Astrocyte of the cerebellum (primary cell): Measurements from ENCODE around the gene ZMYM4.

Experiments
- DNase-seq: peaks from one replicate; pipeline ENCODE4 v3.0.0-alpha.2; 2011; ENCODE audit warnings: low read depth
- H3K4me3 ChIP-seq: 2 replicates; pipeline ENCODE4 v1.5.1; 2011; ENCODE audit warnings: mild to moderate bottlenecking, low read depth, low read length, moderate library complexity
- CTCF ChIP-seq: IDR thresholded peaks from 2 replicates; pipeline ENCODE4 v1.5.1; 2012; ENCODE audit warnings: low read length, low read depth, moderate library complexity, mild to moderate bottlenecking; ENCODE audit errors: missing control alignments
- in situ Hi-C: cut with HindIII; loops from 2 replicates; pipeline ENCODE4 v1.10.0; 2017; ENCODE audit warnings: low sequenced_read_pairs

Gene ZMYM4

GRCh38 chr1:35431173-35431599, 162.7 kb downstream of the ZMYM4 start:
- no peak for TF ChIP-seq CTCF
- H3K4me3 ChIP-seq, result no peak overlapping the region
- in situ Hi-C loops, result loop anchor here (25.0 kb wide), 1 partner anchor 306 kb away; no protein-coding TSS in a partner anchor
- DNase-seq, result no peak

DNA sequence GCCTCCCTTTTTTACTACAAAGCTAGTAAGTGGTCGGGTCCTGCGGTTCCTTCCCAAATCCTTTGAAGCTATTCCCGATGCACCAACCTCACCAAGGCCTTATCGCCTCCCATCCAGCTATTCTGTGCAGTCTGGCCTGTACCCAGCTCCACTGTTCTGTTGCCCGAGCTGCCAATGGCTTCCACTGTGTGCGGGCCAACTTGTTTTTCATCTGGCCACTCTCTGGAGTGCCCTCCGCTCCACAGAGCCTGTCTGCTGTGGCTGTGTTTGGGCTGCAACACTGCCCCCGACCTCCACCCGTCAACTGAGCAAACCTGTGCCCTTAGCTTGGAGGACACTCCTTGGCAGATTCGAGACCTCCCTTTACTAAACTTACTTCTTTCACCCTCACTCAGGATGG, 163.7 kb downstream of the ZMYM4 start:
- TF ChIP-seq CTCF, result no peak
- in situ Hi-C loops, result loop anchor here (25.0 kb wide), 1 partner anchor 305 kb away; no protein-coding TSS in a partner anchor
- no peak overlapping the region for H3K4me3 ChIP-seq
- no peak for DNase-seq

DNA sequence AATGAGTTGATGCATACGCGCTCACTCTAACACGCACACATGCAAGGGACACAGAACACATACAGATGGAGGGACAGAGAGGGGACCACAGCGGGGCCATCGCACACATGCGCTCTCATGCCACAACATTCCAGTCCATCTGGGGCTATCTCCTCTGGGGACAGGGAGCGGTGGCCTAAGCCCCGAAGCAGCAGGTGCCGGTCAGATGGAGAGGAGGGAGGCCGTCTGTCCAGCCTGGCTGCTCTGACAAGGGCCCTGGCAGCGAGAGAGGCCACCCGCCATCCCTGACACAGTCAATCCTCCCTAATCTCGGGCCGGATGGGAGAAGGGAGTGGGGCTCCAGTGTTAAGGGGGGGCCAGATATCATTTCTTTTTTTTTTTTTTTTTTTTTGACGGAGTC, 165.2 kb downstream of the ZMYM4 start:
- TF ChIP-seq CTCF, result no peak
- DNase-seq, result no peak
- in situ Hi-C loops, result loop anchor here (25.0 kb wide), 1 partner anchor 304 kb away; no protein-coding TSS in a partner anchor
- H3K4me3 ChIP-seq, result no peak overlapping the region

- no peak for DNase-seq
- no peak overlapping the region for H3K4me3 ChIP-seq
- no peak for TF ChIP-seq CTCF
- in situ Hi-C loops, result loop anchor here (25.0 kb wide), 1 partner anchor 303 kb away; no protein-coding TSS in a partner anchor
These were observed 166.2 kb downstream of the ZMYM4 start for GRCh38 chr1:35434703-35435102.

- H3K4me3 ChIP-seq, result no peak overlapping the region
- DNase-seq, result no peak
- in situ Hi-C loops, result loop anchor here (25.0 kb wide), 1 partner anchor 301 kb away; no protein-coding TSS in a partner anchor
- TF ChIP-seq CTCF, result no peak
These were observed 167.6 kb downstream of the ZMYM4 start for GRCh38 chr1:35436078-35436477.

DNA sequence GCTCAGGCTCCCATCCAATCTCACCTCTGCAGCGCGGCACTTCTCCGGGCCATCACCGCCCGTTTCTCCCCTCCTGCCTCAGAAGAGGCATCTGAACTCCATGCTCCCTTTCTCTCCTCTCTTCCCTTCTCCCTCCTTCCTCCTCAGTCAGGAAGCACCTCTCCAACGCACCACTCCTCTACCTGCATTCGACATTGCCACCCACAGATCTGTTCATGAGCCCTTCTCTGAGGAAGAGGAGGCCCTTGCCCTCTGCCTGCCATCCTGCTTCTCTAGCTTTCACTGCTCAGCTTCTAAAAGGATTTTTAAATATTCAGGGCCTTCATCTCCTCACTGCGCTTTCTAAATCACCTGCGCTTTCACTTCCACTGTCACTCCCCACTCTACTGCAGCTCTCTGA, 168.7 kb downstream of the ZMYM4 start:
- no peak for DNase-seq
- TF ChIP-seq CTCF, result no peak
- in situ Hi-C loops, result loop anchor here (25.0 kb wide), 1 partner anchor 300 kb away; no protein-coding TSS in a partner anchor
- H3K4me3 ChIP-seq, result no peak overlapping the region
